ENCODE measurements around the gene ACSF2.

- no peak for TF ChIP-seq POLR2A (IDR thresholded peaks at IDR 0.05; ENCODE audit: low read depth, low read length)
- no peak for TF ChIP-seq TAF1 (IDR thresholded peaks at IDR 0.05; ENCODE audit: low read depth, low read length)
Measured at GRCh38 chr17:50451943-50452629, 26.1 kb downstream of the ACSF2 start.

Data from GM12891 (cell line).